Endothelial cell of umbilical vein (primary cell): Measurements from ENCODE around the gene ZMAT3.

ENCODE experiments used
- CTCF ChIP-seq, 2 donors: IDR thresholded peaks; 1 replicate in 1 of 2; 2 replicates in 1 of 2; pipeline ENCODE4 v1.5.1; 2011; ENCODE audit warnings: low read length in 2 of 2, mild to moderate bottlenecking in 2 of 2, moderate library complexity in 2 of 2, control low read depth in 1 of 2, inconsistent platforms in 1 of 2, low read depth in 1 of 2; ENCODE audit not compliant: insufficient read depth in 1 of 2; ENCODE audit errors: extremely low read depth in 1 of 2
- EZH2 ChIP-seq: IDR thresholded peaks from 2 replicates; pipeline ENCODE4 v1.6.1; 2012; ENCODE audit warnings: borderline replicate concordance, low read depth, mild to moderate bottlenecking, moderate library complexity, low read length, inconsistent platforms; ENCODE audit not compliant: severe bottlenecking
- FOS ChIP-seq: IDR thresholded peaks from 2 replicates; pipeline ENCODE4 v1.6.1; 2011; ENCODE audit warnings: mild to moderate bottlenecking, low read length, moderate library complexity, borderline replicate concordance; ENCODE audit not compliant: insufficient read depth
- POLR2A ChIP-seq: IDR thresholded peaks from 2 replicates; pipeline ENCODE4 v1.6.1; 2012; ENCODE audit warnings: low read depth, mild to moderate bottlenecking, control low read depth, low read length
- POLR2AphosphoS5 ChIP-seq: IDR thresholded peaks from 2 replicates; pipeline ENCODE4 v1.6.1; 2012; ENCODE audit warnings: low read depth, mild to moderate bottlenecking, control low read depth, low read length, moderate library complexity; ENCODE audit not compliant: insufficient read depth

DNA sequence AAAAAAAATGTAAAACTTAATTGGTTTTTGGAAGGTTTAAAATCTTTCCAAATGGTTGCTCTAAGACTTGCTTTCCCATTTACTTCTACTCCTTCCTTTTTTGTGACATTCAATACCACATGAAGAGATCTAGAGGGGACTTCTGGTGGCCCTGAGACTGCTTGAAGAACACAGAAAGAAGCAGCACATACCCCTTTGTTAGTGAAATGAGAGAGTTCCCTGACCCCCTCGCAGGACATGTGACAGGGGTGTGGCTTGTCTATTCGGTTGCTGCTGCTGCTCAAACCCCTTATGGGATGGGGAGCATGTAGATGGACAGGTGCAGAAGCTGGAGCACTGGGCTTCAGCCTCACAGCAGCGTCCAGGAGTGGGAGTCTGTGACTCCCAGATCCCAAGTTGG, 71.0 kb downstream of the ZMAT3 start:
- TF ChIP-seq CTCF (IDR thresholded peaks at IDR 0.05; ENCODE audit: extremely low read depth in 1 of 2, insufficient read depth in 1 of 2, low read depth in 1 of 2, low read length in 2 of 2) (no peak), POLR2A (no peak), EZH2 (no peak), FOS (no peak), POLR2AphosphoS5 (no peak)
